Glomerular visceral epithelial cell (primary cell): ENCODE results near the gene DDX17.

ENCODE experiments used
- DNase-seq: peaks from one replicate; pipeline ENCODE4 v3.0.0-alpha.2; 2016; ENCODE audit errors: extremely low spot score

The DDX17 gene

GRCh38 chr22:38465673-38466490, 40.2 kb downstream of the DDX17 start:
- DNase-seq: no peak

DNA sequence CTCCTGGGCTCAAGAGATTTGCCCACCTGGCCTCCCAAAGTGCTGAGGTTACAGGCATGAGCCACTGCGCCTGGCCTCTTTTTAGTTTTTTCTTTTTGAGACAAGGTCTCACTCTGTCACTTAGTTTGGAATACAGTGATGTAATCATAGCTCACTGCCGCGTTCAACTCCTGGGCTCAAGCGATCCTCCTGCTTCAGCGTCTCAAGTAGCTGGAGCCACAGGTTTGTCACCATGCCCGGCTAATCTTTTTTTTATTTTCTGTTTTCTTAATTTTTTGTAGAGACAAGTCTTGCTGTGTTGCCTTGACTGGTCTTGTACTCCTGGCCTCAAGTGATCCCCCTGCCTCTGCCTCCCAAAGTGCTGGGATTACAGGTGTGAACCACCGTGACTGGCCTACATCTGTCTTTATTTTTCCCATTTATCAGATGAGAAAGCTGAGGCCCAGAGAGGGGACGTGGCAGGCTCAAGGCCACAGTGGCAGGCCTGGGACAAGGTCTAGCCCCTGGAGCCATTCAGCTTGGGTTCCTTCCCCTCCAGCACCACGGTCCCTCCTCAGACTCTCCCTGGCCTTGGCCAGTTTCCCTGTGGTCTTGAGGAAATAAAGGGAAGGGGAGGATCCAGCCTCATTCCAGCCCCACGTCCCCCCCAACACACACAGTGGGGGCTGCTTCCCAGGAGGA, 41.0 kb downstream of the DDX17 start:
- no peak for DNase-seq

GRCh38 chr22:38462960-38463784, 42.9 kb downstream of the DDX17 start:
- DNase-seq: no peak

DNA sequence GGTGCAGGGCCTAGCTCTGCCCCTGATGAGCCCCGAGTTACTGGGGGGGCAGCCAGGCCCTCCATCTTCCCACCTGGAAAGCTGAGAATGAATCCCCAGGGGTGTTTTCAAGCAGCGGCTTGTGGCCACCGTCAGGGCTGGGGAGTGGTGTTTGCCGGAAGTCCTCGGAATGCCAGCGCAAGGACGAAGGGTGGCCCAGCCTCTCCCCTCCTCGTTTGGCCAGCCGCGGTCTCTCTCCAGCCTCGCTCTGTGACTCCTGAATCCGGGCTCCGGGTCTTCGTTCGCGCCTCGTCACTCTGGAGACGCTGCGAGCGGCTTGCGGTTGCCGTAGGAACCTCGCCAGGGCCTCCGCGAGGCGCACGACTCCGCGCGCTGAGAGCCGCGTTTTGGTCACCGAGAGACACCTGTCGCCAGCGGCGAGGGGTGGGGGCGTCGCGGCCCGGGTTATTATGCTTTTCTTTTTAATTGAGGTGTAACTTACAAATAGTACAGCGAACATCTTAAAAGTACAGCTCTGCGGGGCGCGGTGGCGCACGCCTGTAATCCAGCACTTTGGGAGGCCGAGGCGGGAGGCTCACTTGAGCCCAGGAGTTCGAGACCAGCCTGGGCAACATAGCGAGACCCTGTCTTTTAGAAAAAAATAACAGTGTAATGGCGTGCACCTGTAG, 44.6 kb downstream of the DDX17 start:
- peak; percentile 79 for DNase-seq

- no peak for DNase-seq
These were observed 45.1 kb downstream of the DDX17 start for GRCh38 chr22:38461057-38461413.

- no peak for DNase-seq
These were observed 45.7 kb downstream of the DDX17 start for GRCh38 chr22:38460426-38460840.

DNA sequence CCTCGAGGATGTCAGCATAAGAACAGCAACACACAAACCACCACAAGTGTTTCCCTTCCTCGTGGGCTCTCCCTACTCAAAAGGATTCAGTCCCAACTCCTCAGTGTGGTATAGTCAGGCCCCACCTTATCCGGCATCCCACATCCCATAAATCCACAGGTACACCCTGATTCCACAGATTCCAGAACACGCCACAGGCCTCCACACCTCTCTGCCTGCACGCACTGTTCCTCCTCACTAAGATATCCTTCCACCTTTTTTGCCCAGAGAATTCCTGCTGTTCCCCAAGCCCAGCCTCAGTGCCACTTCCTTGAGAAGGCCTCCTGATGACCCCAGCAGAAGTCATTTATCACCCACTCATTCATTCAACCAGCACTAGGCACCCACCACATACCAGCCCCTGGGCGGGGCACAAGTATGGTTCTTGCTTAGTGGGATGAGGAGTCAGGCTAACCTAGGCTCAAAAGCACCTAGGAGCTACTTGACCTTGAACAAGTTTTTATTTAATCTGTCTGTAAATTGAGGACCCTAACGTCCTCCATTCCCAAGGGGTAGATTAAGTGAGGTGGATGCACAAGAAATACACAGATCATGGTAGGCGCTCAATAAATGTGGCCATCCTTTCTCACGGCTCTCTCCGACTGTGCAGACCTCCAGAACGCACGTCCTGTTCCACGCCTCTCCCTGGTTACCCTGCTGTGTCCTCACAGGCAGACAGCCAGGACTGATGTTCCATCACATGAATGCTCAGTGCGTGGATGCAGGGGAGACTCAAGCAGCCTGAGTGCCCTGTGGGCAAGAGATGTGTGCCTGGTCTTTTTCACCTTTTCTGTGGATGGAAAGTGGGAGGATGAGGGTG, 49.0 kb downstream of the DDX17 start:
- DNase-seq: no peak

DNA sequence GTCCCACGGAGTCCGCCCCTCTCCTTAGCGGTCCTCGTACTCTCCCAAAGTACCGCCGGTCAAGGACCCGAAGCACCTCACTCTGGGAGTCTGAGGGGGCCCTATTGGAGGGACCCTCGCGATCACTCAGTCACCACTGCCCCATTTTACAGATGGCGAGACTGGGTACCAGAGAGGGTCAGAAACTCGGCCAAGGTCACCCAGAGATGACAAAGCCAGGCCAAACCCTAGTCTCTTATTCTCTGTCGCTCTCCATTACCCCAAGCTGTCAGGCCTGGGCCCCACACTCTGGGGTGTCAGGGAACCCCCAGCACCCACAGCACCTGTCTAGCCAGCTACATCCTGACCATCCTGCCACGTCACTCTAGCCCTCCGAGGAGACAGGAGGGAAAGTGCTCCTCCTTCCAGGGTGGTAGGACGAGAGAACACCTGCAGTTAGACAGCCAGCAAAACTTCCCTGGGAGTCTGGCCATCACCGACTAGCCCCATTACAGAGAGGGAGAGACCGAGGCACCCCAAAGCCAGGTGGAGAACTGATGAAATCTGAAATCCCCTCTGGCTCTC, 49.8 kb downstream of the DDX17 start:
- DNase-seq: no peak

- no peak for DNase-seq
These were observed 50.4 kb downstream of the DDX17 start for GRCh38 chr22:38455530-38456271.

DNA sequence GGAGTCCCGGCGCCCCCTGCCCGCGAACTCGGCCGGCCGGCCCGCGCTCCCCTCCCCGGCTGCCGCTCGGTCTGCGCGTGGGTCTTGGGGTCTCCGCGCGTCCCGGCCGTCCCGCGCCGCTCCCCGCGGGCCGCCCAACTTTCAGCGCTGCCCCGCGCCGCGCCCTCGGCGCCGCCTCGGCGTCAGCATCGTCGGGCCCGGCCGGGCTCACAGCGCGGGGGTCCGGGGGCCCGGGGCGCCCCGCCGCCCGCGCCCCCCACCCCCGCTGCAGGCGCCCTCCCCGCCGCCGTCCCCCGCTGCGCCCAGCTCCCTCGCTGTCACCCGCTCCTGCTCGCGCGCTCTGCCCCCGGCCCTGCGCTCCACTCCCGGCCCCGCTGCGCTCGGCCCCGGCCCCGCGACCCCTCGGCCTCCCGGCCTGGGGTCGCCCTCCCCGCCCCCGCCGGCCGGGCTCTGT, 51.0 kb downstream of the DDX17 start, which contains the start of gene KCNJ4:
TSS of gene KCNJ4 (minus strand) at position 124 of the 454 bp plus-strand sequence. CDS start 27,067 bp downstream, outside the sequence.
- DNase-seq: no peak

- no peak for DNase-seq
These were observed 51.6 kb downstream of the DDX17 start for GRCh38 chr22:38454353-38455075.

DNA sequence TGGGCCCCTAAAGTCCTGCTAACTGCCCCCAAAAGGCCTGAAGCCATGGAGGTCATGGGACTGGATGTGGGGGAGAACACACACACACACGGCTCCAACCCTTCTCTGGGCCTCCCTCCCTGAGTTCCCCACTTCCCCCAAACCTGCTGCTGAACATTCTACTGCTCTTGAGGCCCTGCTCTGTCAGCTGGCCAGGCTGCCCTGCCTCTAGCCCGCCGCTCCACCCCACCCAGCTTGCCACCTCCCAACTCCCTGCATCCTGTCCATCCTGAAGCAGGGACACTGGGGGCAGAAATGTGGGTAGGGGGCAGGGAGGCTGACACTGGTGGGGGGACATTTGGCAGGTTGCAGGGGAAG, 52.1 kb downstream of the DDX17 start:
- DNase-seq: no peak

DNA sequence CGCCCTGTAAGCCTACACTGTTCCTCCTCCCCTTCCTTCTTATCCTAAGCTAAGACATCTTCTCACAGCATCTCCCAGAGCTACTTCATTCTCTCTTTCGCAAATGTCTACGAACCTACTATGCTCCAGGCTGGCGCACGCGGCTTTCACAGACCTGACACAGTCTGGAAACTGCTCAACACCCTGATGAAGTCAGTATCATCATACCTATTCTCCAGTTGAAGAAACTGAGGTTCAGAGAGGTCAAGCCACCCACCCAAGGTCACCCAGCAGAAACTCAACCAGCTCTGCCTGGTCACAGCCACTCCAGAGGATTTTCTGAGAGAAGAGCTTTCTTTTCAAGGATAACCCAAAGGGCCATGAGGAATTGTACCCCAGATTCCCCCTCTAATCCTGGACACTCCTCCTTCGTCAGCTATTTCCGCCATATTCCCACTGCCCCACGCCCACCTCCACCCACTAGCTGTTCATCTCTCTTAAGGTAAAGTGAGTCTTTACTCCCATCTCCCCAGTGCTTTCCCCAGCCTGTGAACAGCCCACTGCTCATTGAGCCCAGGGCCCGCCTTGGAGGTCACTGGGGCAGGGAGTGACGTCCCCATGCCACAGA, 52.9 kb downstream of the DDX17 start:
- no peak for DNase-seq

GRCh38 chr22:38452373-38453065, 53.6 kb downstream of the DDX17 start:
- no peak for DNase-seq

GRCh38 chr22:38451864-38452263, 54.2 kb downstream of the DDX17 start:
- no peak for DNase-seq

- no peak for DNase-seq
These were observed 54.7 kb downstream of the DDX17 start for GRCh38 chr22:38451404-38451803.

DNA sequence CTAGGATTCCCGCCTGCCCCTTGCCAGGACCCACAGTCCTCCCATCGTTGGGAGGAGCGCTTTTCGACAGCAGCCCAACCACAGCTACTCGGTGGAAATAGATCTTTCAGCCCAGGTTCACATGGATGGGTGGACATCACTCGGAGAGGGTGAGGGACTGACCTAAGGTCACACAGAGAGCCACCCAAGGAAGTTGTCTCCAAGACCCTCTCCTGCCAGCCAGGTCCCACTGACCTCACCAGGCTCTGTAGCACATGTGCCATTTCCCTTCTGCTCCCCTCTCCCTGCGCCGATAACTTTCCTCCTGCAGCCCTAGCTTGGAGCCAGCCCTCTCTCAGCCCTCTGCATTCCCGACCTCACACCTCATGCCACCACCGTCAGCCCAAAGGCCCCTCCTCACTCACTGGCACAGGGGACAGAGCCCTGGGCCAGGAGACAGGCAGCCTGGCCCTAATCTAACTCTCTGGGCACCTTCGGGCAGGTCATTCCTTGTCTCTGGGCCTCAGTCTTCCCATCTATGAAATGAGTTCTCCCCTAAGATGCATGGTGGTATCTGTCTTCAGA, 55.8 kb downstream of the DDX17 start:
- no peak for DNase-seq

GRCh38 chr22:38449776-38450175, 56.3 kb downstream of the DDX17 start:
- DNase-seq: no peak
